ENCODE data around the gene KRTAP10-3. TPM values are rescaled to one million over a fixed set of nuclear protein-coding genes. Genes with fewer than 3 reads are reported as not detected.

The KRTAP10-3 gene
- total RNA-seq, 3 donors from 2014 or later = not detected

GRCh38 chr21:44548381-44548780 is 10.2 kb downstream of the KRTAP10-3 start:
- Histone ChIP-seq H3K4me3 (no peak overlapping the region), H3K27ac (peak overlapping the region; percentile 32 to 60), H3K27me3 (peaks cover 0 to 32% of the 10 kb centered on the region in 2 donors), H3K36me3 (no peaks in the 10 kb centered on the region), H3K9me3 (peaks cover 0 to 7% of the 10 kb centered on the region in 2 donors), H3K4me1 (no peaks in the 10 kb centered on the region)
- TF ChIP-seq POLR2A (IDR thresholded peaks at IDR 0.05) = no peak
- TF ChIP-seq POLR2AphosphoS5 (IDR thresholded peaks at IDR 0.05) = no peak
- TF ChIP-seq, protein P1, sequence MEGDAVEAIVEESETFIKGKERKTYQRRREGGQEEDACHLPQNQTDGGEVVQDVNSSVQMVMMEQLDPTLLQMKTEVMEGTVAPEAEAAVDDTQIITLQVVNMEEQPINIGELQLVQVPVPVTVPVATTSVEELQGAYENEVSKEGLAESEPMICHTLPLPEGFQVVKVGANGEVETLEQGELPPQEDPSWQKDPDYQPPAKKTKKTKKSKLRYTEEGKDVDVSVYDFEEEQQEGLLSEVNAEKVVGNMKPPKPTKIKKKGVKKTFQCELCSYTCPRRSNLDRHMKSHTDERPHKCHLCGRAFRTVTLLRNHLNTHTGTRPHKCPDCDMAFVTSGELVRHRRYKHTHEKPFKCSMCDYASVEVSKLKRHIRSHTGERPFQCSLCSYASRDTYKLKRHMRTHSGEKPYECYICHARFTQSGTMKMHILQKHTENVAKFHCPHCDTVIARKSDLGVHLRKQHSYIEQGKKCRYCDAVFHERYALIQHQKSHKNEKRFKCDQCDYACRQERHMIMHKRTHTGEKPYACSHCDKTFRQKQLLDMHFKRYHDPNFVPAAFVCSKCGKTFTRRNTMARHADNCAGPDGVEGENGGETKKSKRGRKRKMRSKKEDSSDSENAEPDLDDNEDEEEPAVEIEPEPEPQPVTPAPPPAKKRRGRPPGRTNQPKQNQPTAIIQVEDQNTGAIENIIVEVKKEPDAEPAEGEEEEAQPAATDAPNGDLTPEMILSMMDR (IDR thresholded peaks at IDR 0.05) = no peak
- intact Hi-C loops (cut with DNase I; ENCODE audit: low total_unique reads) = no loop called here
- no peak for DNase-seq (ENCODE audit: low spot score in 2 of 2)

DNA sequence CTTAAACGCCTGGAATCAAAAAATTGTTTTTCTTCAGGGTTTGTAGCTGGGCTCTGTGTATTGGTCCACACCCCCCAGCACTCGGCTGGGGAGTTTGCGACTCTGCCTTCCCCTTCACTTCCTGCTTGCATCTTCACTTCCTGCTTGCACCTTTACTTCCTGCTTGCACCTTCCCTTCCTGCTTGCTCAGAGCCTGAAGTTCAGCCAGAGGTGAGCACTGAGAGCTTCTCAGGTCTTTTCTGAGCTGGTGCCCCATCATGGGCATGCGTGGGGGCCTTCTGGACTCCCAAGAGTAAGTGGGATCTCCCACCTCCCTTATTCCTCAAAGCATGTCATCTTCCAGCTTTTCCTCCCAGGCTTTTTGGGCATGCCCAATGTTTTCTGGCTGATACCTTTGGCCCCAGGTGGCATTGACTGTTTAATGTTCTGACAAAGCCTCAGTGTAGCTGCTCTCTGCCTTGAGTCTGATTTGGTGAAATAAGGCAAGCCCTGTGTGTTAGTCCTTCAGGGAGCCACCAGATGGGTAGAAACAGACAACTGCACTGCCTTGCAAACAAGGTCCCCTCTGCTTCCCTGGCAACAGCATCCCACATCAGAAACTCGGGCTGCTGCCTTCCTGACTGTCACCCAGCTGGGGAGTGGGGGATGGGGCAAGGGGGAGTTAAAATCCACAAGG is 10.8 kb downstream of the KRTAP10-3 start:
- peaks cover 0 to 30% of the 10 kb centered on the region in 2 donors for H3K27me3 ChIP-seq
- no peaks in the 10 kb centered on the region for H3K36me3 ChIP-seq
- TF ChIP-seq POLR2AphosphoS5 (IDR thresholded peaks at IDR 0.05) = no peak
- no peak for DNase-seq (ENCODE audit: low spot score in 2 of 2)
- no peak overlapping the region for H3K4me3 ChIP-seq
- H3K9me3 ChIP-seq = peaks cover 0 to 10% of the 10 kb centered on the region in 2 donors
- H3K27ac ChIP-seq = peak overlapping the region in 1 of 2 donors; percentile 32
- no peaks in the 10 kb centered on the region for H3K4me1 ChIP-seq
- intact Hi-C loops (cut with DNase I; ENCODE audit: low total_unique reads) = no loop called here

DNA sequence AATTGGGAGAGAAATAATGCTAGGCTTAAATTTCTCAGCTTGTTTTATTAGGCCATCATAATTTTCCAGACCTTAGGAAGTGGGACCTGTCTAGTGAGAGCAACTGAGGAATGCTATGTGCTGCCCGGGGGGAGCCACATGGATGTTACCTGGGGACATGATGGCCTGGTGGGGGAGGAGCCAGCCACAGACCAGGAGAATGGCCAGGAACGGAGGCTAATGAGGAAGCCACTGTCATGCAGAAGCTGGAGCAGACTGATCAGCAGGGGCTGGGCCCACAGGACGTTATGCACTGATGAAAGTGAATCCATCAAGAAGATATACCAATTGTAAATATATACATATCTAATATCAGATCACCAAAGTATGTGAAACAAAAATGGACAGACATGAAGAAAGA is 14.0 kb downstream of the KRTAP10-3 start:
- Histone ChIP-seq H3K9me3 (peaks cover 0 to 18% of the 10 kb centered on the region in 2 donors), H3K4me1 (no peaks in the 10 kb centered on the region), H3K4me3 (no peak overlapping the region), H3K36me3 (no peaks in the 10 kb centered on the region), H3K27me3 (peaks cover 0 to 19% of the 10 kb centered on the region in 2 donors), H3K27ac (no peak overlapping the region)
- DNase-seq (ENCODE audit: low spot score in 2 of 2) = no peak
- TF ChIP-seq, protein P1 (IDR thresholded peaks at IDR 0.05) = no peak
- TF ChIP-seq POLR2A (IDR thresholded peaks at IDR 0.05) (no peak), POLR2AphosphoS5 (IDR thresholded peaks at IDR 0.05) (no peak)
- intact Hi-C loops (cut with DNase I; ENCODE audit: low total_unique reads) = no loop called here

DNA sequence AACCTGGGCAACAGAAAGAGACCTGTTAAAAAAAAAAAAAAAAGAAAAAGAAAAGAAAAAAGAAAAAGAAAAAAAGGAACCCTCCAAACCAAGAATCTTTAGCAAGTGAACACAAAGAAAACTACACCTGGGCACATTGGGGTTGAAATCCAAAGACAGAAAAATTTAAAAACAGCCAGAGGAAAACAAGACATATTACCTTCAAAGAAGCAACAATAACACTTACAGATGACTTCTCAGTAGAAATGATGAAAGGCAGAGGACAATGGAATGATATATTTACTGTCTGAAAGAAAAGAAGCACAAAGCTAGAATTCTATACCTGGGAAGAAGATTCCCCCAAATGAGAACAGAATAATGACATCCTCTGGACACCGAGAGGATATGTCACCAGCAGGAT is 15.9 kb downstream of the KRTAP10-3 start:
- no peak overlapping the region for H3K4me3 ChIP-seq
- no peaks in the 10 kb centered on the region for H3K4me1 ChIP-seq
- H3K9me3 ChIP-seq = peaks cover 0 to 18% of the 10 kb centered on the region in 2 donors
- TF ChIP-seq, protein P1 (IDR thresholded peaks at IDR 0.05) = no peak
- no peak for TF ChIP-seq POLR2AphosphoS5 (IDR thresholded peaks at IDR 0.05)
- H3K27ac ChIP-seq = no peak overlapping the region
- intact Hi-C loops (cut with DNase I; ENCODE audit: low total_unique reads) = no loop called here
- no peak for DNase-seq (ENCODE audit: low spot score in 2 of 2)
- no peaks in the 10 kb centered on the region for H3K36me3 ChIP-seq
- H3K27me3 ChIP-seq = peaks cover 0 to 7% of the 10 kb centered on the region in 2 donors

DNA sequence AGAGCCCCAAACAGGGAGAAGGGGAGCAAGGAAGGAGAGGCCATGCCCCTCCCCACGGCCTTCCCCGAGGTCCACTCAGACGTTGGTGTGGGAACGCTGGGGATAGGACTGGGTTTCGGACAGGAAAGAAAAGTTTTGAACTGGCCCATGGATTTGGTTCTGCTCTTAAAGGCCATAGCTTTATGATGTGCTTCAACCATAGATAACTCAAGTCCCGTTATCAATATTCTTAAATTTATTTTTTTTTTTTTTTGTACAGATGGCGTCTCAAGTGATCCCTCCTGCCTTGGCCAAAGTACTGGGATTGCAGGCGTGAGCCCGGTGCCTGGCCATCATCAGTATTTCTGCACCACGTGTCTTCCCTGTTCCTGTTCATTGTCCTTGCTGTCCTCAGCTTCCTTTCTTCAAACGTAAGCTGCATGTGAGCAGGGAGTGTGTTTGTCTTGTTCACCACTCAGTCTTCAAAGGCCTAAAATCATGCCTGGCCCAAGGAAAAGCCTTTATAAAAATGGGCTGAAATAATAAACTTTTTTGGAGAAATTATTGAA is 17.8 kb downstream of the KRTAP10-3 start:
- no peak overlapping the region for H3K4me3 ChIP-seq
- intact Hi-C loops (cut with DNase I; ENCODE audit: low total_unique reads) = no loop called here

More for the DNA sequence above, 17.8 kb downstream of the KRTAP10-3 start:
- Histone ChIP-seq H3K4me1 (no peaks in the 10 kb centered on the region), H3K27me3 (peaks cover 0 to 6% of the 10 kb centered on the region in 2 donors), H3K36me3 (no peaks in the 10 kb centered on the region), H3K27ac (no peak overlapping the region), H3K9me3 (peaks cover 0 to 14% of the 10 kb centered on the region in 2 donors)
- TF ChIP-seq POLR2AphosphoS5 (IDR thresholded peaks at IDR 0.05) (no peak), POLR2A (IDR thresholded peaks at IDR 0.05) (no peak)
- TF ChIP-seq, protein P1 (IDR thresholded peaks at IDR 0.05) = no peak
- DNase-seq (ENCODE audit: low spot score in 2 of 2) = no peak

Data from breast epithelium (tissue), 4 donors.